ENCODE measurements around the gene NSD1. TPM values are rescaled to one million over a fixed set of nuclear protein-coding genes. Genes with fewer than 3 reads are reported as not detected.

The NSD1 gene
- total RNA-seq, 4 donors from 2014 or later = 25.4 to 32.7 (median 29.0) TPM

- in situ Hi-C loops (cut with MboI; ENCODE audit: low sequenced_read_pairs in 4 of 4) = no loop called here
- Histone ChIP-seq H3K27me3 (no peaks in the 10 kb centered on the region), H3K27ac (no peak overlapping the region), H3K9me3 (no peaks in the 10 kb centered on the region), H3K4me3 (no peak overlapping the region), H3K4me1 (peaks cover 12 to 22% of the 10 kb centered on the region in 2 donors), H3K36me3 (no peaks in the 10 kb centered on the region)
- intact Hi-C loops (cut with DNase I; ENCODE audit: low total_unique reads) = no loop called here
- ATAC-seq (no peak), DNase-seq (no peak)
- TF ChIP-seq POLR2A (IDR thresholded peaks at IDR 0.05) = no peak
- no peak for TF ChIP-seq CTCF (IDR thresholded peaks at IDR 0.05 in 4 of 5, conservative IDR thresholded peaks at IDR 0.05 in 1 of 5)
Observed at GRCh38 chr5:177178733-177179304, 45.2 kb downstream of the NSD1 start.

GRCh38 chr5:177179431-177179830 is 45.9 kb downstream of the NSD1 start:
- H3K4me3 ChIP-seq = no peak overlapping the region
- H3K9me3 ChIP-seq = no peaks in the 10 kb centered on the region
- in situ Hi-C loops (cut with MboI; ENCODE audit: low sequenced_read_pairs in 4 of 4) = no loop called here
- ATAC-seq (no peak), DNase-seq (no peak)
- no peak overlapping the region for H3K27ac ChIP-seq
- intact Hi-C loops (cut with DNase I; ENCODE audit: low total_unique reads) = no loop called here
- H3K4me1 ChIP-seq = peaks cover 18 to 28% of the 10 kb centered on the region in 2 donors
- H3K36me3 ChIP-seq = no peaks in the 10 kb centered on the region
- no peaks in the 10 kb centered on the region for H3K27me3 ChIP-seq
- no peak for TF ChIP-seq CTCF (IDR thresholded peaks at IDR 0.05 in 4 of 5, conservative IDR thresholded peaks at IDR 0.05 in 1 of 5)
- TF ChIP-seq POLR2A (IDR thresholded peaks at IDR 0.05) = no peak

GRCh38 chr5:177183142-177183541 is 49.6 kb downstream of the NSD1 start:
- no peak for ATAC-seq
- no peak overlapping the region for H3K4me3 ChIP-seq

GRCh38 chr5:177183766-177184360 is 50.3 kb downstream of the NSD1 start:
- intact Hi-C loops (cut with DNase I; ENCODE audit: low total_unique reads) = no loop called here
- in situ Hi-C loops (cut with MboI; ENCODE audit: low sequenced_read_pairs in 4 of 4) = no loop called here
- ATAC-seq (no peak), DNase-seq (no peak)
- no peaks in the 10 kb centered on the region for H3K36me3 ChIP-seq
- no peak overlapping the region for H3K4me3 ChIP-seq
- no peaks in the 10 kb centered on the region for H3K9me3 ChIP-seq
- no peaks in the 10 kb centered on the region for H3K27me3 ChIP-seq
- peaks cover 15 to 22% of the 10 kb centered on the region in 2 donors for H3K4me1 ChIP-seq
- TF ChIP-seq POLR2A (IDR thresholded peaks at IDR 0.05) (no peak), CTCF (IDR thresholded peaks at IDR 0.05 in 4 of 5, conservative IDR thresholded peaks at IDR 0.05 in 1 of 5) (no peak)
- H3K27ac ChIP-seq = no peak overlapping the region

More at GRCh38 chr5:177183142-177183541, 49.6 kb downstream of the NSD1 start:
- Histone ChIP-seq H3K27me3 (no peaks in the 10 kb centered on the region), H3K4me1 (peaks cover 15 to 20% of the 10 kb centered on the region in 2 donors), H3K9me3 (no peaks in the 10 kb centered on the region), H3K36me3 (no peaks in the 10 kb centered on the region), H3K27ac (no peak overlapping the region)
- intact Hi-C loops (cut with DNase I; ENCODE audit: low total_unique reads) = no loop called here
- in situ Hi-C loops (cut with MboI; ENCODE audit: low sequenced_read_pairs in 4 of 4) = no loop called here
- no peak for DNase-seq
- TF ChIP-seq CTCF (IDR thresholded peaks at IDR 0.05 in 4 of 5, conservative IDR thresholded peaks at IDR 0.05 in 1 of 5) = no peak
- TF ChIP-seq POLR2A (IDR thresholded peaks at IDR 0.05) = no peak

Measured in gastrocnemius medialis (tissue), 4 donors.